GM19397 (cell line): Measurements from ENCODE around the gene POLD1.

ENCODE experiments used
- ATAC-seq: cut with Tn5 transposase; IDR thresholded peaks from one replicate; pipeline ENCODE4 v1.9.1; 2021; ENCODE audit warnings: mild to moderate bottlenecking, moderate library complexity; ENCODE audit not compliant: unreplicated experiment

The POLD1 gene

DNA sequence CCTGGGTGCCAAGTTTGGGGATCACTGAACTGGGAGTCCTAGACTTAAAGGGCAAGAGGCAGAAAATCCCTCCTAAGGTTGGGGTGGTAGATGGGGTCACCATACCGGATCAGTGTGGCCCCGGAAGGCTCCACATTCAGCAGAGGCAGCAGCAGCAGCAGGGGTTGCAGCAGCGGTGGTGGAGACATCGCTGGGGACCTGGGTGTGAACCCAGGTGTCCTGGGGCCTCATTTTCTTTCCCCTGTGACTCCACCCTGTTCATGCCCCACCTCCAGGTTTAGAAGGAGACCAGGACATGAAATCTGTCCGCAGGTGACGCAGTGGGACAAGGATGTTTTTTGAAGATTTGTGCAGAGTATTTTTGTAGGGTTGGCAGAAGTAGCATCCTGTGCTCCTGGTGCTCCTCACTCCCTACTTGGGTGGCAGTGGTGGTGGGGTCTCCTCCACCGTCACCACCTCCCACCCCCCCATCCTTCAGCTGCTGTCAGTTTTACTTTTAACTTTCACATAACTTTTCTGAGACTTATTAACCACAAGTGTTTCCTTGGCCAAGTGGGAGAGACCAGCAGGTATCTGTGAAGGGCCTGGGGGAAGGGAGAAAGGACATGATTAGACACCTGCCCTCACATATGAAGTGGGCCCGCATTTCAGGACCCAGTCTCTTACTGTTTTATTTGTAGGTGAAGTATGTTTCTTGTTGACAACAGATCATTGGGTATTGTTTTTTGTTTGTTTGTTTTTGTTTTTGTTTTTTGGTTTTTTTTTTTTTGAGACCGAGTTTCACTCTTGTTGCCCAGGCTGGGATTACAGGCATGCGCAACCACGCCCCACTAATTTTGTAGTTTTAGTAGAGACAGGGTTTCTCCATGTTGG is 18.5 kb upstream of the POLD1 start, which contains the start of gene NAPSA:
TSS of gene NAPSA (minus strand) at position 206 of the 873 bp plus-strand sequence. CDS start at position 188, 18 bp downstream.
- no peak for ATAC-seq

GRCh38 chr19:50368649-50369570 is 15.2 kb upstream of the POLD1 start:
- no peak for ATAC-seq

DNA sequence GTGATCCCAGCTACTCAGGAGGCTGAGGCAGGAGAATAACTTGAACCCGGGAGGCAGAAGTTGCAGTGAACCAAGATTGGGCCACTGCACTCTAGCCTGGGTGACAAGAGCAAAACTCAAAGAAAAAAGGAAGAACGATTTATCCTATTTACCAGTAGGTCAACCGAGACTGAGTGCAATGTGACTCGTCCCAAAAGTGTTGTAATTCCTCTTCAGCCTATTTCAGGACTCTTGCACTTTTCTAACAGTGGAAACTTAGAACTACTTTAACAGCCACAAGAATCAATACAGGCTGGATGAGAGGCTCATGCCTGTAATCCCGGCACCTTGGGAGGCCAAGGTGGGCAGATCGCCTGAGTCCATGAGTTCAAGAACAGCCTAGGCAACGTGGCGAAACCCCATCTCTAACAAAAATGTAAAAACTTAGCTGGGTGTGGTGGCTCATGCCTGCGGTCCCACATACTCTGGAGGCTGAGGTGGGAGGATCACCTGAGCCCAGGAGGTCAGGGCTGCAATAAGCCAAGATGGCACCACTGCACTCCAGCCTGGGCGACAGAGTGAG is 12.2 kb upstream of the POLD1 start:
- ATAC-seq, result no peak

GRCh38 chr19:50376166-50377050 is 7.7 kb upstream of the POLD1 start, which contains the start of gene NR1H2:
TSS of gene NR1H2 (plus strand) at chr19:50376457. CDS start at chr19:50377606, 1,149 bp downstream.
- ATAC-seq, result peak; percentile 88

DNA sequence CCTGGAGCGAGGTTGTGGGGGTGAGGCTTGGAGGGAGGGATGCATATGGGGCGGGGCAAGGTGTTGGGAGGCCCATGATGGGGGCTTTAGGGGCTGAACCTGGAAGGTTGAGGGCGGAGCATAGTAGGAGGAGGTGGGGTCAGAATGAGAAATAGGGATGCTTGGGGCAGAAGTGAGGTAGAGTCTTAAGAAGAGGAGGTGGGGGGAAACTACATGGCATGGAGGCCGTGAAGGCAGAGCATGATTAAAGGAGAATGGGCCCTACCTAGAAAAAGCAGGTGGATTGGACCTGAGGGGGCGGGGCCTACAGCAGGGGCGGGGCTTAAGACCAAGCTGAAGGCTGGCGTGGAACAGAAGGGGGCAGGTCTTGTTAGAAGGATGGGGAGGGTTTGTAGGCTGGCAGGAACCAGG is 7.1 kb upstream of the POLD1 start:
- ATAC-seq, result no peak

- ATAC-seq, result no peak
Measured at GRCh38 chr19:50377517-50377916, 6.6 kb upstream of the POLD1 start.

- ATAC-seq, result no peak
Measured at GRCh38 chr19:50378169-50378862, 5.8 kb upstream of the POLD1 start.

GRCh38 chr19:50378863-50379236 is 5.3 kb upstream of the POLD1 start:
- ATAC-seq, result no peak

DNA sequence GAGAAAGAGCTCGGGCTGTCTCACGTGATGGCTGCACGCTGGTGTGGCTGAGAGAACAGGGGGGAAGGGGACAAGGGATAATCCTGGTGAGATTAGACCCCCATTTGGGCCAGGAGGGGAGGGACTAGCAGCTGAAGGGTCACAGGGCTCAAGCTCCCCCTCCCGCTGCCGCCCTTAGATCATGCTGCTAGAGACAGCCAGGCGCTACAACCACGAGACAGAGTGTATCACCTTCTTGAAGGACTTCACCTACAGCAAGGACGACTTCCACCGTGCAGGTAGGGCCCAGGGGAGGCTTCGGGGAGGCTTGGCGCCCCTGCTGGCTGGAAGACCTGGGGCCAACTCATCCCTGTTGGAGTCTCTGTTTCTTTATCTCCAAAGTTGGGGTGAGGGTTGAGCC is 4.5 kb upstream of the POLD1 start:
- no peak for ATAC-seq

- ATAC-seq, result no peak
Measured at GRCh38 chr19:50380137-50380536, 4.0 kb upstream of the POLD1 start.

DNA sequence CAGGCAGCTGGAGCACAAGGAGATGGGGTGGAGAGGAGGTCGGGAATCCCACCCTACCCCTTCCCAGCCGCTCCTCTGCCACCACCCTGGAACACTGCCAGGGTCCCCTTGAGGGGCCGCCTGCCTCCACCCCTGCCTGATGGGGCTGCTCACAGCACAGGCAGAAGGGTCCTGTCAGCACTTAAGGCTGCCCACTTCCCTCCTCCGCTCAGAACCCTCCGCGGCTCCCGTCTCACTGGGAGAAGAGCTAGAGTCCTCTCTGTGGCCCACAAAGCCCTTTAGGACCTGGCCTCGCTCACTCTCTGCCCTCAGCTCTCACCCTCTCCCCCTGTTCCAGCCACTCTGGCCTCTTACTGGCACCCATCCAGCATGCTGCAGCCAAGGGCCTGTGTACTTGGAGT is 3.4 kb upstream of the POLD1 start:
- ATAC-seq, result no peak

DNA sequence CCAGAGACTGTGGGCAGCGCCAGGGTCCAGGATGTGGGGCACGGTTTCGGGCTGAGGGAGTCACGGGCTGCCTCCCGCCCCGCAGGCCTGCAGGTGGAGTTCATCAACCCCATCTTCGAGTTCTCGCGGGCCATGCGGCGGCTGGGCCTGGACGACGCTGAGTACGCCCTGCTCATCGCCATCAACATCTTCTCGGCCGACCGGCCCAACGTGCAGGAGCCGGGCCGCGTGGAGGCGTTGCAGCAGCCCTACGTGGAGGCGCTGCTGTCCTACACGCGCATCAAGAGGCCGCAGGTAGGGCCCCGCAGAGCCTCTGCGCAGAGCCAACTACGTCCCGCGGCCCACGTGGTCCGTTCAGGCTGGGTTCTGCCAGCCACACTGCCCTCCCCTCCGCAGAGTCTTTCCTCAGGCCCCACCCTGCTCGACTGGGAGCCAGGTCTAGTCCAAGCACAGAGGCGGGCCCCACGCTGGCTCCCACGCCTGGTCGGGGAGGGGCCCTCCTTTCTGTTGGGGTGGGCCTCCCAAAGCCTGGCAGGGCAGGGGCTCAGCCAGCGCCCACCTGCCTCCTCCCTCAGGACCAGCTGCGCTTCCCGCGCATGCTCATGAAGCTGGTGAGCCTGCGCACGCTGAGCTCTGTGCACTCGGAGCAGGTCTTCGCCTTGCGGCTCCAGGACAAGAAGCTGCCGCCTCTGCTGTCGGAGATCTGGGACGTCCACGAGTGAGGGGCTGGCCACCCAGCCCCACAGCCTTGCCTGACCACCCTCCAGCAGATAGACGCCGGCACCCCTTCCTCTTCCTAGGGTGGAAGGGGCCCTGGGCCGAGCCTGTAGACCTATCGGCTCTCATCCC is 2.0 kb upstream of the POLD1 start:
- no peak for ATAC-seq

DNA sequence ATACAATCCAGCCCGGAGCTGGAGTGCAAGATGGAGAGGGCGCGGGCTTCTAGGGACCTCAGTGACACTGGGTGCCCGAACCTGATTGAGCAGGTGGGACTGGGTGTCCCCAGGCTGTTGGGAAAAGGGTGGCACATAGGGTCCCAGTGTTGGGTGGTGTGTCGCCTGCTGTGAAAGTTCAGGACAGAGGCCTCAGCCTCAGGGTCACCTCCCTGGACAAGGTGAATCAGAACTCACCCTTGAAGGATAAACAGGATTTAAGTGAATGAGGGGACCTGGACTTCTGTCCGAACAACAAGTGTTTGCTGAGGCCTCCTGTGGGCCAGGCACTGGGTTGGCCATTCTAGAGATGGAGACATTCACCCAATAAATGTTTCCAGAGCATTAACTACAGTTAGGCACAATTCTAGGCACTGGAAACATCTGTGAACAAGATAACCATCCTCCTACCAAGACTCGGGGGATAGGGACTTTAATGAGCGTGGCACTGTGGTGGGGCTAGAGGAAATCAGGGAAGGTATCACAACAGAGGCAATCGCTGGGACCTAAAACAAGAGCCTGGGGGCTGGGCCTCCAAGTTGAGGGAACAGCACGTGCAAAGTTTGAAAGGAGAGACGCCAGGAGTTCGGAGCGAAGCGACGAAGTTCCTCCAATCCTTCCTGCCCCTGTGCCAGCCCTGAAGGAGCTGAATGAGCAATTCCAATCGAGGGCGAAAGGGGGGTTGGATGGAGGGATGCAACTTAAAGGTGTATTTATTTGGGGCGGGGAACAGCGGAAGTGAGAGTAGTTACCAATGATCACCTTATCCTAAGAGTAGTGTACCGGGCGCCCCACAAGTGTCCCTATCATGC is 921 bp upstream of the POLD1 start:
- no peak for ATAC-seq

DNA sequence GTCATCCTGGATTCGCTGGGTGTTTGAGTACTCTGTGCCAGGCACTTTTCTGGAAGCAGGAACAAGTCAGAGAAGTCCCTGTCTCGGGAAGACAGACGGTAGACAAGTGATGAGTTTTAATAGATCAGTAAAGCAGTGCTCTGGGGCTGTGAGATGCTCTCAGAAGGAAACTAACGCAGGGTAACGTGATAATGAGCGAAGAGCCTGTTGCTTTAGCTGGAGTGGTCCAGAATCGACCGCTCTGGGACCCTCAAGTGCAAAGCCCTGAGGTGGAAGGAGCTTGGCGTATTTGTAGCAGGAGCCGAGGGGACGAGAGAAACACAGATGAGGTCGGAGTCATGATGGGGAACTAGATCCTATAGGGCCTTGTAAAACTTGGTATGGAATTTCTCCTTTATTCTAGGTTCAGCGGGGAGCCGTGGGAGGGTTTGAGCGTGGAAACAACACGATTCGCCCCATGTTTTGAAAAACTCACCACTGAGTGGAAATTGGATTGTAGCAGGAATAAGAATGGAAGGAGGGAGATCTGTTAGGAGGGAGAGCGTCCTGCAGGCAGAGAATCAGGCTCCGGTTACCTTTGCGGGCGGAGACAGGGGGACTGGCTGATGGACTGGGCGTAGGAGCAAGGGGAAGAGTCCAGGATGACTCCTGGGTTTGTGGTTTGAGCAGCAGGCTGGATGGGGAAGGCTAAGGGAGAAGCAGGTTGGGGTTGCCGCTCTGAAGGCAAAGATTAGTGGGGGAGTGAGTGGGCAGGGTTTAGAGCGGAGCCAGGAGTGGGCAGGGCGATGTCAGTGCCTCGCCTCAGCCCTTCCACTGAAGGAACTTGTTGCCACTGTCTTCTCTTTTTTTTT is 763 bp downstream of the POLD1 start:
- no peak for ATAC-seq

DNA sequence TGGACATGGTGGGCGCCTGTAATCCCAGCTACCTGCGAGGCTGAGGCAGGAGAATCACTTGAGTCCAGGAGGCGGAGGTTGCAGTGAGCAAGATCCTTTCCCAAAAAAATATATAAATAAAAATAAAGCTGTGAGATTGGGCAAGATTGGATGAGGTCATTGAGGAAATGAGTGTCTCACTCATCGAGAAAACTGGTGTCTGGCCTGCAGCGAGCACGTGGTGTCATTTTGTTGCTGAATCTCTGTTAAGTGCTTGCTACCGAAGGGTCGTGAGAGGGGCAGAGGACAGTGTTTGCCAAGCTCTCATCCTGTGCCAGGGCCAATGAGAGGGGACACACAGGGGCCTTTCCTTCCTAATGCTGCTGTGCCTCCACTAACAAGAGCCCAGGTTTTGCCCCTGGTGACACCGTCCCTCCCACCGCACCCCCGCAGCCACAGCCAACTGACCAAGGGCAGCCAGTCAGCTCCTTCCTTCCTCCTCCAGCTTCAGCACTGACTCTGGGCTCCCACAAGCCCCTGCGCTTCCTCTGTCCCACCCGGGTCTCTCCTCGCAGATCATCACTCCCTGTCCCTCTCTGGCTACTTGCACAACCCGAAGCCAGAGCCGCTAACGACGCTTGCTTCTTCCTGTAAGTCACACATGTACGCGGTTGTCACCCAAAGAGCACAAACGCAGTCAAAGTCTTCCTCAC is 3.2 kb downstream of the POLD1 start:
- ATAC-seq, result no peak

- no peak for ATAC-seq
Measured at GRCh38 chr19:50387868-50388245, 3.7 kb downstream of the POLD1 start.
